ENCODE measurements around the gene TRIP13.
"Not testable (repeated sequence)": the region's sequence is repeated elsewhere in the genome, so short reads cannot be mapped to it uniquely, and the experiment has no call there.

Gene TRIP13

DNA sequence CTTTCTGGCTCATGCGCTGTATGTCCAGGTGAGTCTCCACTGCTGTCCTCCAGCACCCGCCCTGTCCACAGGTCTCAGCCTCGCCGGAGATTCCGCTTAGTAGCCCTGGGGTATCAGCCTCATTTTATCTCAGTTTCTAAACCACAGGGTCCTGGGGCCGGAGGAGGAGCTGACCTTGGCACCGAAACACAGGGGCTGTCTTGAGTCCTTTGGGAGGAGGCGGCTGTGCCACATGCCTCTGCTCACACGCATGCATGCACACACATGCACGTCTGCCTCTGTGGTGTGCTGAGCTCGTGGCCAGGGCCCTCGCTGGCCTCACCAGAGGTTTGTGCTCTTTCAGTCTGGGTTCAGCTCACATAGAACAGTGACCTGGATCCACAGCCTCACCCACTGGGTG, 23.3 kb downstream of the TRIP13 start:
- no peak overlapping the region for H3K9ac ChIP-seq
- no peaks in the 10 kb centered on the region for H3K9me3 ChIP-seq (replicated peaks in 1 of 11)
- peaks cover 7 to 83% (median 73%) of the 10 kb centered on the region in 11 experiments; a peak in 21 of 22 replicates for H3K36me3 ChIP-seq
- TF ChIP-seq Cebpa-rat (IDR thresholded peaks at IDR 0.05): no peak
- no peaks in the 10 kb centered on the region for H3K27me3 ChIP-seq
- H3K27ac ChIP-seq: no peak overlapping the region
- peaks cover 0 to 2% (median under 1%) of the 10 kb centered on the region in 10 experiments; a peak in 10 of 20 replicates for H3K4me1 ChIP-seq
- no peak overlapping the region for H3K4me2 ChIP-seq
- no peak overlapping the region for H3K4me3 ChIP-seq
- H4K20me1 ChIP-seq: peaks cover 0 to 37% (median 0%) of the 10 kb centered on the region in 11 experiments; a peak in 7 of 22 replicates

DNA sequence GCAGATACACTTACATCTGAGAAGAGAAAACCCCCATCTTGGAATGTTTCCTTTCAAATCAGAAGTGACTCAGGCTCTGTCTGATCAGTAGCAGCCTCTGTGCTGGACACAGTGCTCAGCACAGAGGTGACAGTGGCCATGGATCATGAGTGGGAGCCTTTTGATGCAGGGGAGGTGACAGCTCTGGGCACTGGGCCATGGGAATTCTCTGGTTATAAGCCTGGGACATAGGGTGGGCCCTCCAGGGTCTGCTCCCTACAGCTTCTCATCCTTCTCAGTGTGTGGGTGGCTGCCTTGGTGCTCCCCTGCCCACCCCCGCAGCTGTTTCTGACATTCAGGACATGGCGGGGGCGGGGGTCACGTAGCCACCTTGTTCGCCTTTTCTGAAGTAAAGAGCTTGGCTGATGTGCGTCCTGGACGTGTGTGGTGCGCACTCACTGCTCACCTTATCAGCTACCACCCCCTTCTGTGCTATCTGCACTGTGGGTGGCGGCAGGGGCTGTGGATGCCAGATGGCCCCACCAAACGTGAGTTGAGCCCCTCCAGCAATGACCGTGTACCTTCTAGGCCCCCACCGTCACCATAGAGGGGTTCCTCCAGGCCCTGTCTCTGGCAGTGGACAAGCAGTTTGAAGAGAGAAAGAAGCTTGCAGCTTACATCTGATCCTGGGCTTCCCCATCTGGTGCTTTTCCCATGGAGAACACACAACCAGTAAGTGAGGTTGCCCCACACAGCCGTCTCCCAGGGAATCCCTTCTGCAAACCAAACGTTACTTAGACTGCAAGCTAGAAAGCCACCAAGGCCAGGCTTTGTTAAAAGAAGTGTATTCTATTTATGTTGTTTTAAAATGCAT, 24.0 kb downstream of the TRIP13 start:
- Histone ChIP-seq H3K4me1 (no peaks in the 10 kb centered on the region), H3K27me3 (no peaks in the 10 kb centered on the region)
- TF ChIP-seq Cebpa-rat (IDR thresholded peaks at IDR 0.05): no peak

DNA sequence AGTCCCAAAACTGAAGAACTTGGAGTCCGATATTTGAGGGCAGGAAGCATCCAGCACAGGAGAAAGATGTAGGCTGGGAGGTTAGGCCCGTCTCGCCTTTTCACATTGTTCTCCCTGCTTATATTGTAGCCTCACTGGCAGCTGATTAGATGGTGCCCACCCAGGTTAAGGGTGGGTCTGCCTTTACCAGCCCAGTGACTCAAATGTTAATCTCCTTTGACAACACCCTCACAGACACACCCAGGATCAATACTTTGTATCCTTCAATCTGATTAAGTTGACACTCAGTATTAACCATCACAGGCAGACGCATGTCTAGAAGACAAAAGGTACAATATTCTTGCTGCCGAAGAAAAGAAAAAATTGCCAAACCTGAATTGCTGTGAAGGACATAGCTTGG, 26.0 kb downstream of the TRIP13 start:
- not testable (repeated sequence) for H3K27ac ChIP-seq; H3K9ac ChIP-seq; H3K27me3 ChIP-seq; H3K4me1 ChIP-seq; H3K9me3 ChIP-seq (replicated peaks in 1 of 11); H3K4me2 ChIP-seq; H3K4me3 ChIP-seq
- H3K36me3 ChIP-seq: peaks cover 7 to 66% (median 56%) of the 10 kb centered on the region in 11 experiments; a peak in 21 of 22 replicates
- H4K20me1 ChIP-seq: peaks cover 0 to 40% (median 0%) of the 10 kb centered on the region in 11 experiments; a peak in 9 of 22 replicates

More for the DNA sequence above, 24.0 kb downstream of the TRIP13 start:
- Histone ChIP-seq H3K4me2 (no peak overlapping the region), H3K4me3 (no peak overlapping the region), H4K20me1 (peaks cover 0 to 38% (median 0%) of the 10 kb centered on the region in 11 experiments; a peak in 7 of 22 replicates), H3K9ac (no peak overlapping the region), H3K36me3 (peaks cover 7 to 78% (median 71%) of the 10 kb centered on the region in 11 experiments; a peak in 21 of 22 replicates), H3K27ac (no peak overlapping the region), H3K9me3 (replicated peaks in 1 of 11) (peaks cover 0 to 2% (median 0%) of the 10 kb centered on the region in 11 experiments; a peak in 1 of 22 replicates)

DNA sequence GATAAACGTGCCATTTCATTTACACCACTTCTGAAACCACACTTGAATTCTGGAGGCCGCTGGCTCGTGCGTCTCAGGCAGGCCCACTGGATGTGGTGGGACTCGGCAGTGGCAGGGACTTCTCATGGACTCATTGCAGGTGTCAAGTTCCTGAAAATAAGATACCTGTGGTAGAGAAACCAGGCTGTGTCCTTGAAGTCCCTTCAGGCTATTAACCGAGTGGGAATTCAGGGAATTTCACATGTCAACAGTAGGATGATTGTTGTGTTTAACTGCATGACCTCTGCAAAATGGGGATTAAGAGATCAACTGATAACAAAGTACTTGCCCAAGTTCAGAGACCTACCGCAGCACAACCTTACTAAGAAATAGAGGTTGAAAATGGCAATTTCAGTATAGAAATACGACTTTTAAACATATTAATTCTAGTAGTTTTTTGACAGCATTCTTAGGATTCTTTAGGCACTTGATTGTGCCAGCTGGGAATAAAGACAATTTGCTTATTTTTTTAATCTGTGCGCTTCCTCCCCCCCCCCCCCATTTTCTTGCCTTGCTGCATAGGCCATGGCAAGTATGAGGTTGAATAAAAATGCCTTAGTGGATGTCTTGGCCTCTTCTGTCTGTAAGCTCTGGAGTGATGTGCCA, 26.8 kb downstream of the TRIP13 start:
- Histone ChIP-seq H3K9me3 (replicated peaks in 1 of 11) (peaks cover 0 to 5% (median 0%) of the 10 kb centered on the region in 11 experiments; a peak in 1 of 22 replicates), H3K9ac (no peak overlapping the region), H3K36me3 (peaks cover 4 to 58% (median 48%) of the 10 kb centered on the region in 11 experiments; a peak in 21 of 22 replicates), H3K4me1 (peaks cover 0 to 4% (median 0%) of the 10 kb centered on the region in 10 experiments; a peak in 2 of 20 replicates), H3K4me3 (no peak overlapping the region), H3K27ac (no peak overlapping the region), H4K20me1 (peaks cover 0 to 44% (median 0%) of the 10 kb centered on the region in 11 experiments; a peak in 9 of 22 replicates), H3K4me2 (no peak overlapping the region), H3K27me3 (peaks cover 0 to 6% (median 4%) of the 10 kb centered on the region in 11 experiments; a peak in 19 of 22 replicates)
- no peak for TF ChIP-seq Cebpa-rat (IDR thresholded peaks at IDR 0.05)

DNA sequence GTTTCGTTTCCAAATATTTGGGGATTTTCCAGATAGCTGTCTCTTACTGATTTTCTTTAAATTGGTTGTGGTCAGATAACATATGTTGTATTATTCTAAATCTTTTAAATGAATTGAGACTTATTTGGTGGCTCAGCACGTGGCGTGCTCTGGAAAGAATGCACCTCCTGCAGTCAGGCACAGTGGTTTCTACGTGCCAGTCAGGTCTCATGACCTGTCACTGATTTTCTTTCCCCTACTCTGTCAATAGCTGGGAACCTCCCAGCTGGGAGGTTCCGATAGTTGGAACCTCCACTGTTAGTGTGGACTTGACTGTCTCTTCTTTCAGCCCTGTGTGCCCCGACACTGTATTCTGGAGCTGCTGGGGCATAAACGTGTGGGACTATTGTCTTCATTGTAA, 27.6 kb downstream of the TRIP13 start:
- no peak overlapping the region for H3K4me3 ChIP-seq
- TF ChIP-seq Cebpa-rat (IDR thresholded peaks at IDR 0.05): no peak

DNA sequence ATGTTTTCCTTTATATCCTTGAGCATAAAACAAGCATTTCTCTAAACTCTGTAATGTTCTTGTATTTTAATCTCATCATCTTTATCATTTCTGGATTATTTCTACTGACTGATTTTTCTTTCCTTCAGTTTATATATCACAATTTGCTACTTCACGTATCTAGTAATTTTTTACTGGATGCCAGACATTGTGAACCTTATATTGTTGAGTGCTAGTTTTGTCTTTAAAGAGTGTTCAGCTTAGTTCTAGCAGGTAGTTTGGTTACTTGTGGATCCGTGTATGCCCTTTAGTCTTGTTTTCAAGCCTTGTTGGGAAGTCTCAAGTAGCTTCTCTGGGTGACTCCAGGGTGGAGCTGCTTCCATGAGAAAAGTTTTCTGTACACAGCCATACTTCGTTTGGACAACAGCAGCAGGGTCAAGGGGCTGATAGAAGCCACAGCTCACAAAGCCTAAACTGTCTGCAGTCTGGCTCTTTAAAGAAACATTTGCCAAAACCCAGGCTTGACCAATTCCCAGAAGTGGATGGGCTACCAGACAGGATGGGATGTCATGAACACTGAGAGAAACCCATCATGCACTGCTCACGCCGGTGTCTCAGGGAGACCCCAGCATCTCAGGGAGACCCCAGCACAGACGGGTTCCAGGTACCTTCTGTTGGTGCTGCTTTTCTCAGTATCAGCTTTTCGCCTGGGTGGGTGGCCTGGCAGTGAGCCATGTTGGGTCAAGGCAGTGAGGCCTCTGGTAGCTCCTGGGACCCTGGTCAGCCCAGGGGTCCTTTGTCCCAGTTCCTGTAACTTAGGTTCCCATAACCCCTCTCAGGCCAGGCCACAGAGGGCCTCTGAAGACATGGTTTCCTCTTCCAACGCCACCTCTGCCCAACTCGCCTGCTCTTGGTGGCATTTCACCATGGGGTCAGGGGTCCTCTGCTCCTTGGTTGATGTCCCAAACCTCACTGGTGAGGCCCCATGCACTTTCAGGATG, 29.1 kb downstream of the TRIP13 start:
- no peak for TF ChIP-seq Cebpa-rat (IDR thresholded peaks at IDR 0.05)
- H3K9me3 ChIP-seq (replicated peaks in 1 of 11): peaks cover 0 to 5% (median 0%) of the 10 kb centered on the region in 11 experiments; a peak in 1 of 22 replicates

More for the DNA sequence above, 27.6 kb downstream of the TRIP13 start:
- Histone ChIP-seq H3K27me3 (peaks cover 6 to 14% (median 12%) of the 10 kb centered on the region in 11 experiments), H3K4me2 (no peak overlapping the region), H3K27ac (no peak overlapping the region), H3K9ac (0 out of 22 replicates have a peak overlapping the region, but pooled peaks of 1 of the 11 experiments have one; percentile 17), H3K4me1 (peaks cover 0 to 4% (median 0%) of the 10 kb centered on the region in 10 experiments; a peak in 2 of 20 replicates), H3K9me3 (replicated peaks in 1 of 11) (peaks cover 0 to 5% (median 0%) of the 10 kb centered on the region in 11 experiments; a peak in 1 of 22 replicates), H4K20me1 (peaks cover 0 to 48% (median 0%) of the 10 kb centered on the region in 11 experiments; a peak in 9 of 22 replicates), H3K36me3 (peaks cover 4 to 49% (median 40%) of the 10 kb centered on the region in 11 experiments; a peak in 21 of 22 replicates)

DNA sequence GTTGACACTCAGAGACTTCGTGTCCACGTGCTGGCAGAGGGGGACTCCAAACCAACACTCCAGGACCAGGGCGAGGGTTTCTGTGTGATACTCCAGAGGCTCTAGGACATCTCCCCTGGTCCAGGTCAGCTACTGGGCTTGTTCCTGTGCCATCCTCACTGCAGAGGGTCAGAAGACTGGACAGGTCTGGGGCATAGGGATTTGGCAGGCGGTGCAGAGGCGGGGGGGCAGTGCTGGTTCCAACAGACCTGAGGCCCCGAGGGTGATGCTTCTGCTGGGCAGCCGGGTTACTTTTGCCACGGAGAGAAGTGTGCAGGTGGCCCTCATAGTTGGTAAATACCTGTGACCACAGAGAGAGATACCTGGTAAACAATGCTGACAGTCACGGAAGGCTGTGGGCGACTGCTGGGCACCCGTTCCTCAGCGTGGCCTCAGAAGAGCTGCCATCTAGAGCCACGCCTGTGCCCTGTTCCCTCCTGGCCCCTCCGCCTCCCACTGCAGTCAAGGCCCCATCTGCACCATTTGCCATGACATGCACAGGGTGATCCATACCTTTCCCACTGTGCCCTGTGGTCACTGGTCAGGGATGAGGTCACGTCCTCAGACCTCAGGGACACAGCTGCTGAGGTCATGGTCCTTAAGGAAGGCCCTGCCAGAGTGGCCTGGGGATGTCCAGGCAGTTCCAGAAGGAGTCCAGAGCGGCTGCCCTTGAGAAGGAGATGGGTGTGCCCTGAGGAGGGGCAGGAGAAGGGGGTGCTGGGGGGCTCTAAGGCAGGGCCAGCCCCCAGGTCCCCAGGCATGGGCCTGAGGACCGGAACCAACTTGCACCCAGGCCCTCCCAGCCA, 30.0 kb downstream of the TRIP13 start:
- H3K36me3 ChIP-seq: peaks cover 0 to 26% (median 17%) of the 10 kb centered on the region in 11 experiments; a peak in 16 of 22 replicates
- no peak overlapping the region for H3K4me2 ChIP-seq
- H3K27ac ChIP-seq: no peak overlapping the region

More for the DNA sequence above, 29.1 kb downstream of the TRIP13 start:
- H3K36me3 ChIP-seq: peaks cover 0 to 35% (median 26%) of the 10 kb centered on the region in 11 experiments; a peak in 18 of 22 replicates
- H3K4me1 ChIP-seq: peaks cover 0 to 7% (median 2%) of the 10 kb centered on the region in 10 experiments; a peak in 12 of 20 replicates
- peaks cover 20 to 28% (median 27%) of the 10 kb centered on the region in 11 experiments for H3K27me3 ChIP-seq
- H3K4me2 ChIP-seq: no peak overlapping the region
- H3K9ac ChIP-seq: no peak overlapping the region
- H3K4me3 ChIP-seq: no peak overlapping the region
- H3K27ac ChIP-seq: no peak overlapping the region
- peaks cover 0 to 37% (median 0%) of the 10 kb centered on the region in 11 experiments; a peak in 9 of 22 replicates for H4K20me1 ChIP-seq

More for the DNA sequence above, 30.0 kb downstream of the TRIP13 start:
- Histone ChIP-seq H3K9ac (no peak overlapping the region), H3K4me1 (peaks cover 0 to 12% (median 7%) of the 10 kb centered on the region in 10 experiments; a peak in 12 of 20 replicates), H3K27me3 (peaks cover 30 to 37% (median 36%) of the 10 kb centered on the region in 11 experiments), H3K4me3 (no peak overlapping the region), H3K9me3 (replicated peaks in 1 of 11) (peaks cover 0 to 5% (median 0%) of the 10 kb centered on the region in 11 experiments; a peak in 1 of 22 replicates), H4K20me1 (peaks cover 0 to 42% (median 6%) of the 10 kb centered on the region in 11 experiments; a peak in 8 of 22 replicates)
- no peak for TF ChIP-seq Cebpa-rat (IDR thresholded peaks at IDR 0.05)

Data from BLaER1 treated with 17β-estradiol and CSF1 and Interleukin-3, amounts not matched to agents 10 nM and 100 nM (cell line).